ENCODE measurements around the gene PEPD.
A peak's percentile ranks its signal among the peaks of the same experiment; 100 is the strongest.
"Not testable (repeated sequence)": the region's sequence is repeated elsewhere in the genome, so short reads cannot be mapped to it uniquely, and the experiment has no call there.

PEPD gene

GRCh38 chr19:33521480-33522370, at the start of gene PEPD:
PEPD (minus strand) TSS chr19:33521791; CDS start chr19:33521760, 31 bp downstream.
- peak; percentile 79 for DNase-seq (ENCODE audit: low read depth)

- DNase-seq (ENCODE audit: low read depth), result no peak
Observed at GRCh38 chr19:33569821-33570220, 48.2 kb upstream of the PEPD start.

GRCh38 chr19:33568706-33569105, 47.1 kb upstream of the PEPD start:
- DNase-seq (ENCODE audit: low read depth), result no peak

- no peak for DNase-seq (ENCODE audit: low read depth)
Observed at GRCh38 chr19:33564836-33565338, 43.3 kb upstream of the PEPD start.

GRCh38 chr19:33562636-33563035, 41.0 kb upstream of the PEPD start:
- DNase-seq (ENCODE audit: low read depth), result no peak

GRCh38 chr19:33561666-33562065, 40.1 kb upstream of the PEPD start:
- not testable (repeated sequence) for DNase-seq (ENCODE audit: low read depth)

- no peak for DNase-seq (ENCODE audit: low read depth)
Observed at GRCh38 chr19:33561261-33561660, 39.7 kb upstream of the PEPD start.

- DNase-seq (ENCODE audit: low read depth), result no peak
Observed at GRCh38 chr19:33559996-33560395, 38.4 kb upstream of the PEPD start.

- no peak for DNase-seq (ENCODE audit: low read depth)
Observed at GRCh38 chr19:33558856-33559255, 37.3 kb upstream of the PEPD start.

- no peak for DNase-seq (ENCODE audit: low read depth)
Observed at GRCh38 chr19:33558151-33558550, 36.6 kb upstream of the PEPD start.

GRCh38 chr19:33557720-33558119, 36.1 kb upstream of the PEPD start:
- DNase-seq (ENCODE audit: low read depth), result no peak

GRCh38 chr19:33557196-33557595, 35.6 kb upstream of the PEPD start:
- DNase-seq (ENCODE audit: low read depth), result no peak

- no peak for DNase-seq (ENCODE audit: low read depth)
Observed at GRCh38 chr19:33556261-33556660, 34.7 kb upstream of the PEPD start.

- not testable (repeated sequence) for DNase-seq (ENCODE audit: low read depth)
Observed at GRCh38 chr19:33555726-33556125, 34.1 kb upstream of the PEPD start.

GRCh38 chr19:33554821-33555220, 33.2 kb upstream of the PEPD start:
- no peak for DNase-seq (ENCODE audit: low read depth)

- DNase-seq (ENCODE audit: low read depth), result no peak
Observed at GRCh38 chr19:33554391-33554790, 32.8 kb upstream of the PEPD start.

GRCh38 chr19:33553530-33554310, 32.1 kb upstream of the PEPD start:
- DNase-seq (ENCODE audit: low read depth), result no peak

- no peak for DNase-seq (ENCODE audit: low read depth)
Observed at GRCh38 chr19:33552928-33553279, 31.3 kb upstream of the PEPD start.

GRCh38 chr19:33552191-33552927, 30.8 kb upstream of the PEPD start:
- no peak for DNase-seq (ENCODE audit: low read depth)

- no peak for DNase-seq (ENCODE audit: low read depth)
Observed at GRCh38 chr19:33551676-33552075, 30.1 kb upstream of the PEPD start.

- no peak for DNase-seq (ENCODE audit: low read depth)
Observed at GRCh38 chr19:33550768-33551167, 29.2 kb upstream of the PEPD start.

- DNase-seq (ENCODE audit: low read depth), result no peak
Observed at GRCh38 chr19:33547676-33548075, 26.1 kb upstream of the PEPD start.

Measured in stimulated activated CD8-positive, alpha-beta memory T cell treated with anti-CD3 and anti-CD28 coated beads, Interleukin-12 subunit alpha, Interleukin-12 subunit beta, amount 100 ng/mL, for 4 hours (primary cell).